ENCODE measurements around the gene JDP2. TPM values are rescaled to one million over a fixed set of nuclear protein-coding genes. Genes with fewer than 3 reads are reported as not detected.

The JDP2 gene
- total and polyA plus RNA-seq, 2 donors (not counting 1 experiment from before 2014, with no cell fraction given) = 7.9 to 17.9 TPM

GRCh38 chr14:75443203-75443969, 15.6 kb downstream of the JDP2 start:
- no peak for ATAC-seq (ENCODE audit: low read depth)
- TF ChIP-seq EZH2 (IDR thresholded peaks at IDR 0.05; ENCODE audit: borderline replicate concordance, insufficient read depth, low read depth, low read length, poor library complexity, severe bottlenecking) (no peak), CTCF (IDR thresholded peaks at IDR 0.05) (no peak)
- Histone ChIP-seq H3K4me1 (ENCODE audit: control insufficient read depth in 2 of 2, insufficient read depth in 2 of 2, low read length in 2 of 2) (peaks cover 0 to 15% of the 10 kb centered on the region in 2 donors), H3K79me2 (ENCODE audit: control insufficient read depth, insufficient read depth, low read length) (no peaks in the 10 kb centered on the region), H3K9ac (ENCODE audit: low read length) (no peak overlapping the region), H3K9me3 (ENCODE audit: control extremely low read depth in 1 of 3, control insufficient read depth in 2 of 3, insufficient read depth in 1 of 3, low read length in 2 of 3) (no peaks in the 10 kb centered on the region), H3K36me3 (replicated peaks in 1 of 2; ENCODE audit: control extremely low read depth in 1 of 2, control insufficient read depth in 1 of 2, extremely low read depth in 1 of 2, insufficient read depth in 2 of 2, low read length in 1 of 2) (peaks cover 0 to 28% of the 10 kb centered on the region in 2 experiments), H3K27ac (ENCODE audit: low read length in 2 of 2) (no peak overlapping the region), H4K20me1 (ENCODE audit: control insufficient read depth, insufficient read depth, low read length, poor library complexity, severe bottlenecking) (no peaks in the 10 kb centered on the region), H3K27me3 (replicated peaks in 1 of 4; ENCODE audit: control extremely low read depth in 1 of 4, control insufficient read depth in 3 of 4, insufficient read depth in 4 of 4, low read length in 3 of 4) (no peaks in the 10 kb centered on the region), H3K4me2 (replicated peaks; ENCODE audit: low read depth, low read length, poor library complexity, severe bottlenecking) (no peak overlapping the region), H2AFZ (ENCODE audit: insufficient read depth, low read depth, low read length, poor library complexity, severe bottlenecking) (no peak overlapping the region), H3K4me3 (ENCODE audit: control extremely low read depth in 1 of 5, extremely low read depth in 1 of 5, insufficient read depth in 1 of 5, low read depth in 2 of 5, low read length in 4 of 5) (no peak overlapping the region)
- no peak overlapping the region for H3K4me3 Mint-ChIP-seq
- POLR2A ChIA-PET = no interaction called here
- H3K27me3 Mint-ChIP-seq = no peaks in the 10 kb centered on the region
- CTCF ChIA-PET = interaction anchor here (0.7 to 2.7 kb wide), 3 partner anchors 10 to 117 kb away, joined by 3 to 11 read pairs (median 3); no protein-coding TSS in a partner anchor
- peaks cover 29% of the 10 kb centered on the region for H3K4me1 Mint-ChIP-seq
- 100% methylated on average over 2 of the region's 7 CpGs for WGBS (ENCODE audit: insufficient coverage)
- no peak overlapping the region for H3K27ac Mint-ChIP-seq
- DNase-seq = no peak
- intact Hi-C loops (cut with micrococcal nuclease) = no loop called here
- H3K9me3 Mint-ChIP-seq (ENCODE audit: insufficient read depth) = no peaks in the 10 kb centered on the region

- intact Hi-C loops (cut with micrococcal nuclease) = no loop called here
- Histone ChIP-seq H3K27me3 (replicated peaks in 1 of 4; ENCODE audit: control extremely low read depth in 1 of 4, control insufficient read depth in 3 of 4, insufficient read depth in 4 of 4, low read length in 3 of 4) (no peaks in the 10 kb centered on the region), H4K20me1 (ENCODE audit: control insufficient read depth, insufficient read depth, low read length, poor library complexity, severe bottlenecking) (no peaks in the 10 kb centered on the region), H3K4me2 (replicated peaks; ENCODE audit: low read depth, low read length, poor library complexity, severe bottlenecking) (no peak overlapping the region), H3K9ac (ENCODE audit: low read length) (no peak overlapping the region), H3K4me3 (ENCODE audit: control extremely low read depth in 1 of 5, extremely low read depth in 1 of 5, insufficient read depth in 1 of 5, low read depth in 2 of 5, low read length in 4 of 5) (no peak overlapping the region), H3K4me1 (ENCODE audit: control insufficient read depth in 2 of 2, insufficient read depth in 2 of 2, low read length in 2 of 2) (peaks cover 0 to 5% of the 10 kb centered on the region in 2 donors), H3K36me3 (replicated peaks in 1 of 2; ENCODE audit: control extremely low read depth in 1 of 2, control insufficient read depth in 1 of 2, extremely low read depth in 1 of 2, insufficient read depth in 2 of 2, low read length in 1 of 2) (peaks cover 0 to 21% of the 10 kb centered on the region in 2 experiments), H3K9me3 (ENCODE audit: control extremely low read depth in 1 of 3, control insufficient read depth in 2 of 3, insufficient read depth in 1 of 3, low read length in 2 of 3) (no peaks in the 10 kb centered on the region), H3K79me2 (ENCODE audit: control insufficient read depth, insufficient read depth, low read length) (no peaks in the 10 kb centered on the region), H3K27ac (ENCODE audit: low read length in 2 of 2) (no peak overlapping the region), H2AFZ (ENCODE audit: insufficient read depth, low read depth, low read length, poor library complexity, severe bottlenecking) (no peak overlapping the region)
- peaks cover 15% of the 10 kb centered on the region for H3K4me1 Mint-ChIP-seq
- H3K9me3 Mint-ChIP-seq (ENCODE audit: insufficient read depth) = no peaks in the 10 kb centered on the region
- CTCF ChIA-PET = interaction anchor here (0.7 kb wide), 1 partner anchor 122 kb away, joined by 3 read pairs; no protein-coding TSS in a partner anchor
- no peak for DNase-seq
- H3K27me3 Mint-ChIP-seq = no peaks in the 10 kb centered on the region
- ATAC-seq (ENCODE audit: low read depth) = no peak
- POLR2A ChIA-PET = no interaction called here
- H3K4me3 Mint-ChIP-seq = no peak overlapping the region
- no peak overlapping the region for H3K27ac Mint-ChIP-seq
- 100% methylated on average over 1 of the region's 6 CpGs for WGBS (ENCODE audit: insufficient coverage)
- TF ChIP-seq EZH2 (IDR thresholded peaks at IDR 0.05; ENCODE audit: borderline replicate concordance, insufficient read depth, low read depth, low read length, poor library complexity, severe bottlenecking) = no peak
- TF ChIP-seq CTCF (IDR thresholded peaks at IDR 0.05) = no peak
Measured at GRCh38 chr14:75445236-75445635, 17.4 kb downstream of the JDP2 start.

Measured in B cell (primary cell).